ENCODE data around the gene LPIN3. TPM values are rescaled to one million over a fixed set of nuclear protein-coding genes. Genes with fewer than 3 reads are reported as not detected.

The LPIN3 gene
- total and polyA plus RNA-seq, 2 of the 8 experiments (the other 6 are each of a cell fraction or from before 2014, with no cell fraction given): 3.7 to 3.9 TPM

GRCh38 chr20:41293269-41294037 lies 47.2 kb upstream of the LPIN3 start:
- WGBS, 2 experiments (ENCODE audit: extremely low coverage in 1 of 2, insufficient coverage in 1 of 2, insufficient read length in 1 of 2, insufficient replicate concordance in 2 of 2, low coverage in 1 of 2, low lambda C conversion rate in 2 of 2, missing lambda C conversion rate in 1 of 2): 91% methylated on average over 2 of the region's 2 CpGs; no CpG with 5 or more reads in 1 of the 2 experiments
- Histone ChIP-seq H2BK5ac (ENCODE audit: low read depth, low read length) (no peak overlapping the region), H4K20me1 (replicated peaks in 1 of 2; ENCODE audit: control insufficient read depth in 1 of 2, insufficient read depth in 2 of 2, low read length in 2 of 2) (no peaks in the 10 kb centered on the region), H3K23me2 (ENCODE audit: low read depth, low read length) (no peaks in the 10 kb centered on the region), H3K4me3 (ENCODE audit: extremely low read depth in 1 of 4, insufficient read depth in 2 of 4, low read depth in 3 of 4, low read length in 4 of 4) (no peak overlapping the region), H4K8ac (ENCODE audit: extremely low read depth, insufficient read depth, low read length) (no peak overlapping the region), H2BK20ac (ENCODE audit: low read length) (no peak overlapping the region), H3K9ac (replicated peaks in 1 of 4; ENCODE audit: extremely low read depth in 1 of 4, low read depth in 3 of 4, low read length in 3 of 4) (no peak overlapping the region), H4K5ac (ENCODE audit: insufficient read length, low read depth, low read length) (no peak overlapping the region), H3K9me3 (ENCODE audit: insufficient read depth in 2 of 2, low read depth in 1 of 2, low read length in 1 of 2) (no peaks in the 10 kb centered on the region), H3K14ac (ENCODE audit: insufficient read length) (no peak overlapping the region), H2BK120ac (replicated peaks; ENCODE audit: low read depth, low read length) (no peak overlapping the region), H2AK5ac (ENCODE audit: low read depth, low read length) (no peak overlapping the region), H3K79me1 (ENCODE audit: low read depth, low read length) (no peaks in the 10 kb centered on the region), H4K91ac (replicated peaks; ENCODE audit: insufficient read length, low read length) (no peak overlapping the region), H3K18ac (ENCODE audit: extremely low read depth, low read length) (no peak overlapping the region), H2BK12ac (ENCODE audit: low read depth, low read length) (no peak overlapping the region), H3K56ac (replicated peaks; ENCODE audit: insufficient read length, low read depth, low read length) (no peak overlapping the region), H2BK15ac (ENCODE audit: low read length) (no peak overlapping the region), H2AFZ (ENCODE audit: low read length) (no peak overlapping the region), H3K4me2 (ENCODE audit: insufficient read depth in 1 of 2, low read depth in 2 of 2, low read length in 2 of 2) (no peak overlapping the region), H3K36me3 (ENCODE audit: control insufficient read depth in 2 of 4, insufficient read depth in 4 of 4, low read length in 3 of 4) (no peaks in the 10 kb centered on the region), H3K79me2 (ENCODE audit: control insufficient read depth in 1 of 2, insufficient read depth in 2 of 2, low read length in 2 of 2) (no peaks in the 10 kb centered on the region), H3K4ac (replicated peaks; ENCODE audit: insufficient read length, low read depth, low read length) (no peak overlapping the region), H3K4me1 (replicated peaks in 1 of 4; ENCODE audit: control insufficient read depth in 3 of 4, insufficient read depth in 4 of 4, low read length in 3 of 4) (peaks cover 0 to 3% (median 2%) of the 10 kb centered on the region in 4 experiments; a peak in 2 of 7 replicates), H3K23ac (ENCODE audit: insufficient read length) (no peak overlapping the region), H3K27me3 (replicated peaks in 1 of 4; ENCODE audit: control insufficient read depth in 3 of 4, extremely low read depth in 1 of 4, insufficient read depth in 3 of 4, low read length in 3 of 4) (no peaks in the 10 kb centered on the region), H3K27ac (ENCODE audit: low read depth, low read length) (no peak overlapping the region)
- CTCF ChIA-PET (ENCODE audit: partially characterized antibody): interaction anchor here (0.8 to 1.3 kb wide), 4 partner anchors 9 to 58 kb away, joined by 3 to 4 read pairs (median 4); no protein-coding TSS in a partner anchor
- FAIRE-seq (no peak), DNase-seq (ENCODE audit: low read depth in 1 of 2, low spot score in 2 of 2) (no peak)
- POLR2A ChIA-PET (ENCODE audit: partially characterized antibody): interaction anchor here (1.0 kb wide), 1 partner anchor 14 kb away, joined by 3 read pairs; no protein-coding TSS in a partner anchor
- TF ChIP-seq KDM5A (IDR thresholded peaks at IDR 0.05; ENCODE audit: low read length) (no peak), HDAC6 (IDR thresholded peaks at IDR 0.05; ENCODE audit: low read depth, low read length) (no peak), SIRT6 (IDR thresholded peaks at IDR 0.05; ENCODE audit: low read length) (no peak)

Measured in H1 (cell line).